GM21367 (cell line): Measurements from ENCODE around the gene EOLA1.
"Not testable (repeated sequence)": the region's sequence is repeated elsewhere in the genome, so short reads cannot be mapped to it uniquely, and the experiment has no call there.

ENCODE experiments used
- ATAC-seq: cut with Tn5 transposase; IDR thresholded peaks from one replicate; pipeline ENCODE4 v1.9.1; 2021; ENCODE audit not compliant: unreplicated experiment

EOLA1 gene

DNA sequence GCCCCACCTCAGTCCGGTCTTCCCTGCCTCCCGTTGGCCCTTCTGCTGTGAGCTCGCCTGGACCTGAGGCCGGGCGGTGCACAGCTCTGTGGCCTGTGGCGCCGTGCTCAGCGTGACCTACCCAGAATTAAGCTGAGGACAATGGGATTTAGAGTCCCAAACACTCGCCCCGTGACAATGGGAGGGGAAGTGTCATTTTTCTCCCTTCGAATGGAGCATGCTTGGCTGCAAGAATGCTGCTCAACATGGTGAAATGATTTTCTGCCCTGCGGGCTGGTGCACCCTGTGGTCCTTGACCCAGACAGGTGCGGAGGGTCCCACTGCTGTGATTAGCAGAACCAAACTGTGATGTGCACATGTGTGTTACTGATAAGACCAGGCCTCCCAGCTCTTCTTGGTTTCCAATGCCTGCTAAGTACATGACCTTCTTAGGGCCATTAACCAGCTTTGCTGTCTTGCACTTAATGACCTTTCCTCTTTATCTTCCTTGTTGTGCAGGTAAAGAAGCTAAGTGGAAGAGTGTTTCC, 772 bp downstream of the EOLA1 start:
- ATAC-seq: no peak

DNA sequence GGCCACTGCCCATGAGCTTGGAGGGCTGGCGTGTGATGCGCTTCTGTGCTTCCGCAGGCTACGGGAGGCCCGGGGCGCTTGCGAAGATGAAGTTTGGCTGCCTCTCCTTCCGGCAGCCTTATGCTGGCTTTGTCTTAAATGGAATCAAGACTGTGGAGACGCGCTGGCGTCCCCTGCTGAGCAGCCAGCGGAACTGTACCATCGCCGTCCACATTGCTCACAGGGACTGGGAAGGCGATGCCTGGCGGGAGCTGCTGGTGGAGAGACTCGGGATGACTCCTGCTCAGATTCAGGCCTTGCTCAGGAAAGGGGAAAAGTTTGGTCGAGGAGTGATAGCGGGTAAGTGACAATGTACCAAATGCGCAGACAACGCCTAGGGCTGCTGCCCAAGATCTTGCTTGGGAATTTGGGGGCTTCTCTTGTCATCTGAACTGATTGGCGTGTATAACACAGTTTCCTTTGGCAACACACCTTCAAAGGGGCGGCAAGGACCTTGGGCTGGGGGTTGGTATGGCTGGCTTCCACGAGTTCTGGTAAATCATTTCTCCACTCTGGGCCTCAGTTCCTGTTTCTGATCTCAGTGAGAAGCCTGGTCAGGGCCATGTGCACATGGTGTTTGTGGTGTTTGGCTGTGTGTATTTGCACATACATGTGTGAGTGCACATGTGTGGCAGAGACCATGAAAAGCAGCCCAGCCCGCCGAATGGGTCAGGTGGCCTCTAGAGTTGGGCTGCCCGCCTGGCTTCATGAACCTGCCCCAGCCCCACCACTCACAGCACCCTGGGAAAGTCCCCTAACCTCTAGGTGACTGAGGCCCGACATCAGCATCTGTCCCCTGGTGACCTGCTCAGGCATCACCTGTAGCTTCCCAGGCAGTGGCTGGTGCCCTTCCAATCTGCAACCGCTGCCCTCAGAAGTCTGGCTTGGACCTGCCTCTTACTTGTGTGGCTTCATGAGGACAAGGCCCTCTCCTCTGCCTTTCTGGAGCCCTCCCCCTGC, 5.0 kb downstream of the EOLA1 start:
- not testable (repeated sequence) for ATAC-seq

DNA sequence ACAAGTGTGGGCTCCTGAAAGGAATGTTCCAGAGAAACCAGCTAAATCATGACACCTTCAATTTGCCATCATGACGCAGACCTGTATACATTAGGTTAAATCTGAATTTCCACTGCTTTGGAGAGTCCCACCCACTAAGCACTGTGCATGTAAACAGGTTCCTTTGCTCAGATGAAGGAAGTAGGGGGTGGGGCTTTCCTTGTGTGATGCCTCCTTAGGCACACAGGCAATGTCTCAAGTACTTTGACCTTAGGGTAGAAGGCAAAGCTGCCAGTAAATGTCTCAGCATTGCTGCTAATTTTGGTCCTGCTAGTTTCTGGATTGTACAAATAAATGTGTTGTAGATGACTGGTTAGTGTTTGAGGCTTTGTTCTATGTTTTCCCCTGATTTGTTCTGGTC, 6.2 kb downstream of the EOLA1 start:
- not testable (repeated sequence) for ATAC-seq

DNA sequence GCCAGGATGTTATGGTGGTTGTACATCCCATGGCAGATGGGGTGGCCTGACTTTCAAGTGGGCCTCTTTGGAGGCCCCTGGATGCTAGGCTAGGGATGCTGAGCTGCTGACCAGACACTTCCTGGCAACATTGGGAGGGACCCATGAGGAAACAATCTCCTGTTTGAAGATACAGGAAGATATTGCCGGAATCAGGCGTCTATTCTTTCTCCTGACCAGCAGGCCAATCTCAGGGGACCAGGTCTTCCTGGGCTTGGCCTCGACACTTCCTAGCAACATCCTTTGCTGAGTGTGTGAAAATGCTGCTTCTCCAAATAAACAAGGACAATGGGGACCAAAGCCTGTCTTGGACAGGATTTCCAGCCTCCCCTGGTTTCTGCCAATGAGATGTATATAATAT, 7.0 kb downstream of the EOLA1 start:
- not testable (repeated sequence) for ATAC-seq

DNA sequence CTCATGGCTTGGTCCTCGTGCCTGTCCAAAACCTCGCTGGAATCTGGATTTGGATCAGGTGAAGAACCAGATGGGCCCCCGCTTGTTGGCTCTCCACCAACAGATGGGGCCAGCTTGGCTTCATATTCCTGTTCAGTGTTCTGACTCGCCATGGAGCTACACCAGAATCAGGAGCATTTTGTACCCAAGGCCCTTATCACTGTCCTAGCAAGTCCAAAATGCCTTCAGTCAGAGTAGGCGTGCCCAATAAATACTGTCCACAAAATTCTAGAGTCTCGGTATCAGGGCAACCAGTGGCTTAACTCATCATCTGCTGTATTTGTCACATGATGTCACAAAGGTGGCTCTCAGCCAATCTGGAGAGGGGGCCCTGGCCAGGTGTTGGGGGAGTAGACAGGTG, 8.9 kb downstream of the EOLA1 start, which contains the start of gene HSFX3:
HSFX3 (minus strand) TSS at position 224 of the 400 bp plus-strand sequence; CDS start at position 152, 72 bp downstream.
- not testable (repeated sequence) for ATAC-seq

DNA sequence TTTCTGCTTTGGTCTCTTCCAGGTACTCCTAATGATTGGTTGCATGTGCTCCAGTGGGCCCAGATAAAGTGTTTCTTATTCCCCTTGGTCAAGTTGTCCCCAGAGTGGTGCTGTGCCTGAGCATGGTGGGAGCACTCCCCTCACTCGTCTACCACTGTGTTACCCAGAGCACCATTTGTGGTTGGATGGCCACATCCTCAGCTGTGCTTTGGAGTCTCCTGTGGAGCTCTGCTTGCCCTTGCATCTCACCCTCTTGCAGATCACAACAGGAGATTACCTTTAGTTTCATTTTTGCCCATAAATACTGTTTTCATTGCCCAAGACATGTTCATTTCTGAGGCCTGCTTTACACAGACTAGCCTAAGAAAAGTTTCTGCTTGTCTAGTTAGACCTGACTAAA, 9.6 kb downstream of the EOLA1 start:
- ATAC-seq: not testable (repeated sequence)

DNA sequence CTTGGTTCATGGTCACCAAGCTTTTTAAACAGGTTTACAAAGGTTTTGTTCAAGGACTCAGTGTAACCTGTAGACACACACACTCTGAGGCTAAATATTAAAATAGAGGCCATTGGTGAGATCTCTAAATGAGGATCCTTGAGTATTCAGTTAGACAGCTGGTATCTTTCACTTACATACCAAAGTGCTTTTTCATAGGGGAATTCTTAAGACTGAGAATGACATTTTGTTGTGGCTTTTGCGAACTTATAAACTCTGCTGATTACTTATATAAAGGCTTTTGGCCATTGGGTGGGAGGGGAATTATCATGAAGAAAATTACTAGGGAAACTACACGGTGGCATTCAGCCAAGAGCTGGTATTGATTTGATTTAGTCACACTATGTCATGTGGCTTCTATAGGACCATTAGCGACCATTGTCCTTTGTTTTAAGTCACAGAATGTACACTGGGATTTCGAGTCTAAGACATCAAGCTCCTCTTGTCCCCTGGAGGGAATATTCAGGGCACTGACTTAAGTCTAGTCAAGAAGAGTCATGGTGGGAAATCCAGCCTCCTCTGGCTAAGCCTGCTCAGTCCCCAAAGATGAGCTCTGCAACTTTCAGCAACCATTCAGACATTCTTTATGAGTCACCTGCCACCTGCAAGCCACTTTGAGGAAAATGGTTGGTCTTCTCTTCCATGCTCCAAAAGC, 10.6 kb downstream of the EOLA1 start:
- ATAC-seq: peak; percentile 53

DNA sequence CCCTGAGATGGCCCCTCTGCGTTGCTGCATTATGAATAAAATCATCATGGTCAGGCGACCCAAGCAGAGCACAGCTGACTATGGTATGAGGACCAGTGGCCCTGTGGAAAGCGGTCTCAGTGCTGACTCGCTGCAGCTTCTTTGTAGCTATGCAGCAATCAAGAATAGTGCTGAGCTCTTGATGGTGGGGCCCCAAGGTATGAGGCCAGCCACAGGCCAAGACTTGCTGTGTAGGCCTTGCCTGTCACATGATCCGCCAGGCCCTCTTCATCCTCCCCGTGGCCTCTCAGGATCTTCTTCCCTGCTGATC, 11.1 kb downstream of the EOLA1 start:
- not testable (repeated sequence) for ATAC-seq

DNA sequence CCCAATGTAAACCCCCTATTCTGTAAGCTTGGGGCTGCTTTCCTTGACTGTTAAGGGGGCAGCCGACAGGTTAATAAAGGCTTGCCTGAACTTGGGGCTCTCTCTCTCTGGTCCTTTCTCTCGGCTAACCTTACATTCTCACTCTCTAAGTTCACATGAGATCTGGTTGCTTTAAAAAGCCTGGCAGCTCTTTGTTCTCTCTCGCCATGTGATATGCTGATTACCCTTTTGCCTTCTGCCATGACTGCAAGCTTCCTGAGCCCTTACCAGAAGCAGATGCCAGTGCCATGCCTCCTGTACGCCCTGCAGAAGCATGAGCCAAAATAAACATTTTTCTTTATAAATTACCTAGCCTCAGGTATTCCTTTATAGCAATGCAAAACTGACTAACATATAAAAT, 14.4 kb downstream of the EOLA1 start:
- not testable (repeated sequence) for ATAC-seq

DNA sequence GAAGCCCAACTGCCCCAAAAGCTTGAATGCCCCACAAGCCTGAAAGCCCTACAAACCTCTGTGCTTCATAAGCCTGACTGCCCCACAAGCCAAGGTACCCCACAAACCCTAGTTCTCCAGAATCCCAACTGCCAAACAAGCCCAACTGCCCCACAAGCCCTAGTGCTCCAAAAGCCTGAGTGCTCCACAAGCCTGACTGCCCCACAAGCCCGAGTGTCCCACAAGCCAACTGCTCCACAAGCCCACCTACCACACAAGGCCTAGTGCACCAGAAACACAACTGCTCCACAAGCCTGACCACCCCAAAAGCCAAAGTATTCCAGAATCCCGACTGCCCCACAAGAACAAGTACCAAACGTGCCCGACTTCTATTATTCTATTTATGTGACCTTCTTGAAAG, 22.5 kb downstream of the EOLA1 start:
- no peak for ATAC-seq

DNA sequence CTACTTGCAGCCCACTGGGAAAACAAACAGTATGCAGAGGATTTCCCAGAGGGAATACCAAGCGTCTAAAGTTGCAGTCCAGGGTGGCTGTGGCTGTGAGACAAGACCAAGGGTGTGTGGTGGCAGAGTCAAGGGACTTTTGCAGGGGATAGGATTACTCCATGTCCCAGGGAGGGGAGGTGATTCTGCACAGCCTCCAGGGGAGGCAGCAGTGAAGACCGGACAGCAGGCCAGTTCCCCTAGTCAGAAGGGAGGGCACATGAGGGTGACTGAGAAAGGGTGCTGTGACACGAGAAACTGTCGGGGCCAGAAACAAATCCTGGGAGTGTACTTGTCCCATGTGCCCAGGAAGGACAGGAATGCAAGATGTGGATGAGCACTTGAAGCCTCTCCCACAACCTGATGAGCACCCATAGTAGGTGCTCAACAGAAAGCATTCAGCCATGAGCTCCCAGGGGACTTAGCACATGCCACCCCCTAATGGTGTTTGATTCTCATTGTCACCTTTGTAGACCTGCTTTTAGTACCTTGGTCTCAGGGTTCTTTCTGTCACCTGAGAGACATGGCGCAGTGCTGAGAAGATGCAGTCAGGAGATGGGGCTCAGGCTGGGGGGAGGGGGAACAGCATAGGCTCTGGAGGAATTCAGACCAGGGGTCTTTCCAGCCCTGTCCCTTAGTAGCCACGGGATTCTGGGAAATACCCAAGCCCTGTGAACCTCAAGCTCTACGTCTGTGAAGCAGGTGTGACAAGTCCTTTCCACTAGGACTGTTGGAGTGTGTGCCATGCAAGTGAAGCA, 27.0 kb downstream of the EOLA1 start:
- ATAC-seq: no peak

DNA sequence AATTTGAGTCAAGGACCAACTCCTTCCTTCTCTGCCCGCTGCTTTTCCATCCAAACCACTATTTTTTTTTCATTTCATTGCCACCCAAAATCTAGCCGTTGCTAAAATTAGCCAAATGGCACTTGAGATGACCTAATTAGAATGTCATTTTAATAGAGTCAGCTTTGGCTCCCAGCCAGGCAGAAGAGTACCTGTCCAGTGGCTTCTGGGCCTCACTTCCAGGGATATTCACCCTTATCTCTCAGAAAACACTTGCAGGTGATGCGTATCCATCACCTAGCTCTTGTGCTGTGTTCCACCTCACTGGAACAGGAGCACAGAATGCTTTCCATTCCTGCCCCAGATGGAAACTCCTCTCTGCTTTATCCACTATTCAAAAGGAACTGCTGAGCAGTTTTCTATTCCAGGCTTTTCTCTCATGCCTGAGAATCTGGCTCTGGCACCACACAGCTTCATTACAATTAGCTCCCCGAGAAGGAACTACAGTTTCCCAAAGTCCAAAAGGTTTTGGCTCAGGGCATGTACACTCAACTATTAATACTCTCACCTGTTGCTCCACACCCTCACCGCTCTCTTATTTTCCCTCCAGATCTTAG, 28.0 kb downstream of the EOLA1 start:
- ATAC-seq: no peak

DNA sequence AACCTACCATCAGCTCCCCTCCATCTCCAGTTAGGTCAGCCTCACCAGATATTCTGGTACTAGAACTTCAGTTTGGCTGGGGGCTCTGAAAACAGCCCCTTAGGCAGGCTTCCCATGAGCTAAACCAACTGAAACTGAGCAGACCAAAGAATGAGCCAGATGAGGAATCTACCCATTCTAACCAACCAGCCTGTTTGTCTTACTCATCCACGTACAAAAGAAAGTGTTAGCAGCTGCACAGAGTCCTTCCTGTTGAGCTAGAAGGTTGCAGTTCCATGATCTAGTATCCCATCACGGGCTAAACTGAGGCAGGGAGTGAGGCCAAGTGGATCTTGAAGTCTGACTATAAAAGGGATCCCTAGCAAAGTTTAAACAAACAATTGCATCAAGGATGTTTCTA, 29.0 kb downstream of the EOLA1 start:
- ATAC-seq: no peak

DNA sequence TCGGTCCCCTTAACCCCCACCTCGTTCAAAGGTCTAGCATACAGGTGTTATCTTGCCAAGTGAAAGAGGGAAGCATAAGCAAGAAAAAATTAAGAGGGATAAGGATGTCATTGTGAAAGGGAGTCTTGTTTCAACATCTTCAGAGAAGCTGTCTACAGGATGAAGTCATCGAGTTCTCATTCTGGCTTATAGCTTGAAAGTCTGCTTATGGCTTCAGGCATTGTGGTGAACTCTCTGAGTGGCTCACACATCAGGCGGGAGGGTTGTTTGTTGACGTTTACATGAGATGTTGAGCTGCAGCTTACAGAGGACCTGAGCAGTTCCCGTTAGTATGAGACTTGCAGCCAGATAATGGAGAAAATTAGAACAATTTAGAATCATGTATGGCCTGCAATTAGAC, 29.9 kb downstream of the EOLA1 start:
- ATAC-seq: no peak

DNA sequence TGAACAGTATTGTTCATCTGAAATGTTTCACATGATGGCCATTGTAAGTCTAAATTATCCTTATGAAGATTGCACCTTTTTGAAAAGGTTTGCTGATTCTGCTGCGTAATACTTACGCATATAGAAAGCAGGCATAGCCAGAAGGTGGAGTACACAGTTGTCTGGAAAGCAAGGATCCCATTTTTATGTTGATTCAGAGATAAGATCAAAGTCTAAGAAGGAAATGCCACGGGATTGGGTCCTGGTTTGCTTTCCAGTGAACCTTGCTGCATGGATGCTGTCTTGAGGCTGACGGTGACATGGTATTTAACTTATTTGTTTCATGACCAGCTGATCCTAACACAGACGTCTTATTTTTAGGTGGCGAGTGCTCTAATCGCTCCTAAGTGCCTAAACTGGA, 31.0 kb downstream of the EOLA1 start:
- ATAC-seq: no peak

DNA sequence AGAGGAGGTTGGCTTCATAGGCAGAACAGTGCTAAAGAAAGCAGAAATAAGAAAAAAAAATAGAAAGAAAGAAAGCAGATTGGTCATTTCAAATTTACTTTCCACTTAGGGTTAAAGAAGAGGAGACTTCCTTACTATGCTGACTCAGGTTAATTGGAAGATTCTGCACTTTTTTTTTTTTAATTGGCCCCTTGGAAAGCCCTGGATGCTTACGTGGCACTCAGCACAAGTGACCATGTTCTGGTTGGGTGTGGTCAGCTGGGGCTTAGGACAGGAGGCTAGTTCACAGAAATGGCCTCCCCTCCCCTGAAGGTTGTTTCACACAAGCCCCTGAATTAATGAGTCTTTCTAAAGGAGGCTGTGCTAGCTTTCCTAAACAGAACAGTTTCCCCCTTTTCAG, 31.9 kb downstream of the EOLA1 start:
- no peak for ATAC-seq

DNA sequence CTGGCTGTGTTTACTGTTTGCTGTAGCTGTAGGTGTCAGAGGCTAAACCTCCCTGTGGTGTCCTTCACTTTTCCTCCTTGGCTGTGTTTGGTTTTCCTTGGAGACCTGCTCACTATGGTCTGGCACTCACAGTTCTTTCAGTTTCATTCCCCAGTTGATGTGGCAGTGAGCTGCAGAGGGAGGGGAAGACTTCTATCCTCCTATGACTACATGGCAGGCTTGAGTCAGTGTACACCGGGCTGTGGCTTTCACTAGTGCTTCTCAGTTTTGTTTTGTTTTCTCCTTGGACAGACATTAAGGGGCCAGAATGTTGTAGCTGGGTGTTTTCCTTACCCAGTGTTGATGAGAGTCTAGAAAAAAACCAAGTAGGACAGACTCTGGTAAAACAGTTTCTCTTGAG, 32.6 kb downstream of the EOLA1 start:
- ATAC-seq: peak; percentile 100

DNA sequence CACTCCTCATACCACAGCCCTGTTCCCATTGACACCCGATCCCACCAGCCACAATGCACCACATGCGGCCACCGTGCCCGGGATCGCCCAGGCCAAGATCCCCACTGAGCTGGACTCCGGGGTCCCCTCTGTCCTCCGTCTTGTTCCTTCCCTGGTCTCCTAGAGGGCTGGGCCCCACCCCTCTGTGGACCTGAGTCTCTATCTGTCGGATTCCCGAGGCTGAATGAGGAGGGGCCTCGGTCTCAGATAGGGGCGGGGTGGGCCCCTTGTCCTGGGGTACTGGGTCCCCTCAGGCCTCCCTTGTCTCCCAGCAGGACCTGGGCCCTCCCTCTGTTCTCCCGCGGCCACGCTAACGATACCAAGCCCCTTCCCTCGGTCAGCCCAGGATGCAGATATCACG, 44.8 kb downstream of the EOLA1 start:
- not testable (repeated sequence) for ATAC-seq

DNA sequence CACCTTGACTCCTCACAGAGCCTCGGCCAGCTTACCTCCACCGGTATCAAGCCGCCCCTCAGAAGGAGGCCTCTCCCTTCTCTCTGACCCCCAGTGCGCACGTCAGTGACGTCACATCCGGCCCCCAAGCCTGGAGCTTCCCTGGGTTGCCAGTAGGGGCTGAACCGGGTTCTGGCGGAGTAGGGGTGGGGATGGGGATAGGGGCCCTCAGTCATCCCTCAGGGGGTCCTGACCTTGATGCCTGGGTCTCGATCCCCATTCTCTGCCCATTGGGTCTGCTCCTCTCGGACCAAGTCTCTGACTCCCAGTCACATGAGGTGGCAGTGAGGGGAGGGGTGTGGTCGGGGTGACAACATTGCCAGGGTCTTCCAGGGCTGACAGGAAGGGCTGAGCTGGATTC, 46.5 kb downstream of the EOLA1 start, which contains the start of gene MAGEA9B:
MAGEA9B (minus strand) TSS at position 101 of the 400 bp plus-strand sequence. CDS start 4,280 bp downstream, outside the sequence.
- not testable (repeated sequence) for ATAC-seq

DNA sequence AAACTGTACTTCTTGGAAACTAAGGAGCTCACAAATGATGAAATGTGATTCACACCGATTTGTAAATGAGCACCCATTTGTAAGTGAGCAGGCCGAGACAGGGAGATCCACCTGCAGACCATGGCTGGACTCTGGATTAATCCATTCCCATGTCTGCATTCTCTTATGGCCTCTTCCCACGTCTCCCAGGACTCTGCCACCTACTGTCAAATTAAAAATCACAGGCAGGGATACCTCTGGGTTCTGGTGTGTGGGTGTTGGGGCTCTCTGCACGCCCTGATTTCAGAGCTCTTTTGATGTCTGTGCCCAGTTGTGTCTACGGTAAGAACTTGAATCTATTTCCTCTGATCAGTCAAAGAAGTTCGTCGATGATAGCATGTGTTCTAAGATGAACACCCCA, 50.2 kb downstream of the EOLA1 start:
- not testable (repeated sequence) for ATAC-seq
